GM04503 (cell line): ENCODE measurements around the gene SLCO2B1.

Experiments used
- DNase-seq: peaks from one replicate; pipeline ENCODE4 v3.0.0-alpha.2; 2012; ENCODE audit warnings: low read depth

The SLCO2B1 gene

GRCh38 chr11:75193711-75194110, 42.8 kb downstream of the SLCO2B1 start:
- DNase-seq = no peak

- no peak for DNase-seq
Measured at GRCh38 chr11:75194147-75194546, 43.2 kb downstream of the SLCO2B1 start.

- DNase-seq = no peak
Measured at GRCh38 chr11:75195167-75195962, 44.5 kb downstream of the SLCO2B1 start.

GRCh38 chr11:75196426-75196825, 45.5 kb downstream of the SLCO2B1 start:
- DNase-seq = no peak

GRCh38 chr11:75197512-75198277, 46.8 kb downstream of the SLCO2B1 start:
- DNase-seq = no peak

- no peak for DNase-seq
Measured at GRCh38 chr11:75198278-75198973, 47.5 kb downstream of the SLCO2B1 start.

GRCh38 chr11:75199412-75199955, 48.6 kb downstream of the SLCO2B1 start:
- no peak for DNase-seq

- DNase-seq = no peak
Measured at GRCh38 chr11:75200051-75200450, 49.1 kb downstream of the SLCO2B1 start.

- no peak for DNase-seq
Measured at GRCh38 chr11:75200531-75200930, 49.6 kb downstream of the SLCO2B1 start.

GRCh38 chr11:75201771-75202170, 50.9 kb downstream of the SLCO2B1 start:
- no peak for DNase-seq

- no peak for DNase-seq
Measured at GRCh38 chr11:75202195-75202594, 51.3 kb downstream of the SLCO2B1 start.

- no peak for DNase-seq
Measured at GRCh38 chr11:75203138-75203537, 52.2 kb downstream of the SLCO2B1 start.

GRCh38 chr11:75203641-75204011, 52.7 kb downstream of the SLCO2B1 start:
- DNase-seq = no peak

- DNase-seq = no peak
Measured at GRCh38 chr11:75204012-75204674, 53.2 kb downstream of the SLCO2B1 start.

GRCh38 chr11:75204685-75205563, 54.0 kb downstream of the SLCO2B1 start:
- peak; percentile 21 for DNase-seq

- DNase-seq = no peak
Measured at GRCh38 chr11:75205564-75206020, 54.7 kb downstream of the SLCO2B1 start.

- no peak for DNase-seq
Measured at GRCh38 chr11:75208446-75208845, 57.5 kb downstream of the SLCO2B1 start.

- DNase-seq = no peak
Measured at GRCh38 chr11:75212411-75212810, 61.5 kb downstream of the SLCO2B1 start.

- peak; percentile 10 for DNase-seq
Measured at GRCh38 chr11:75214411-75214821, 63.5 kb downstream of the SLCO2B1 start.

- no peak for DNase-seq
Measured at GRCh38 chr11:75214843-75215242, 63.9 kb downstream of the SLCO2B1 start.

GRCh38 chr11:75219869-75220268, 69.0 kb downstream of the SLCO2B1 start:
- no peak for DNase-seq
